SK-MEL-5 (cell line): ENCODE results near the gene ALOX12B. TPM values are rescaled to one million over a fixed set of nuclear protein-coding genes. Genes with fewer than 3 reads are reported as not detected.
"Not testable (repeated sequence)": the region's sequence is repeated elsewhere in the genome, so short reads cannot be mapped to it uniquely, and the experiment has no call there.

Experiments used
- DNase-seq: peaks from one replicate; pipeline ENCODE4 v3.0.0-alpha.2; 2016; ENCODE audit warnings: low read depth, low spot score
- in situ Hi-C: cut with HindIII; loops from 2 replicates; pipeline ENCODE4 v1.10.0; 2016; ENCODE audit warnings: low sequenced_read_pairs, high pct_unique_total_duplicates, low pct_unique_long_range_greater_than_20kb
- total RNA-seq: library from RNA; depleted of rRNA; stranded (reverse); fragments of >200 nt; shearing (Covaris generic); gene quantifications from 2 replicates; pipeline ENCODE4 v1.2.3, GENCODE V29; 2014

Gene ALOX12B
- total RNA-seq, 1 experiment from 2014 or later: 0.21 TPM

- DNase-seq: peak; percentile 89
- in situ Hi-C loops: no loop called here
Measured at GRCh38 chr17:8120520-8121406, 33.2 kb upstream of the ALOX12B start.

- DNase-seq: peak; percentile 96
- in situ Hi-C loops: no loop called here
Measured at GRCh38 chr17:8119581-8120519, 32.3 kb upstream of the ALOX12B start.

- peak; percentile 93 for DNase-seq
- in situ Hi-C loops: no loop called here
Measured at GRCh38 chr17:8118769-8119580, 31.5 kb upstream of the ALOX12B start.

GRCh38 chr17:8117980-8118768 is 30.7 kb upstream of the ALOX12B start, which contains the start of gene ALOXE3:
Gene ALOXE3 (minus strand): TSS chr17:8118514. CDS start chr17:8117990, 524 bp downstream.
- in situ Hi-C loops: no loop called here
- DNase-seq: no peak

GRCh38 chr17:8117367-8117979 is 30.0 kb upstream of the ALOX12B start:
- DNase-seq: no peak
- in situ Hi-C loops: no loop called here

- in situ Hi-C loops: no loop called here
- DNase-seq: no peak
Measured at GRCh38 chr17:8116776-8117175, 29.3 kb upstream of the ALOX12B start.

GRCh38 chr17:8110907-8111306 is 23.4 kb upstream of the ALOX12B start:
- in situ Hi-C loops: no loop called here
- no peak for DNase-seq

- in situ Hi-C loops: no loop called here
- DNase-seq: no peak
Measured at GRCh38 chr17:8110456-8110804, 22.9 kb upstream of the ALOX12B start.

- in situ Hi-C loops: no loop called here
- DNase-seq: peak; percentile 59
Measured at GRCh38 chr17:8109661-8110455, 22.3 kb upstream of the ALOX12B start.

- in situ Hi-C loops: no loop called here
- DNase-seq: no peak
Measured at GRCh38 chr17:8108972-8109660, 21.6 kb upstream of the ALOX12B start.

GRCh38 chr17:8106980-8107379 is 19.5 kb upstream of the ALOX12B start:
- in situ Hi-C loops, DNase-seq: not testable (repeated sequence)

- in situ Hi-C loops: no loop called here
- DNase-seq: no peak
Measured at GRCh38 chr17:8105957-8106398, 18.5 kb upstream of the ALOX12B start.

- DNase-seq: no peak
- in situ Hi-C loops: no loop called here
Measured at GRCh38 chr17:8104911-8105310, 17.4 kb upstream of the ALOX12B start.

- in situ Hi-C loops: no loop called here
- no peak for DNase-seq
Measured at GRCh38 chr17:8103549-8103948, 16.0 kb upstream of the ALOX12B start.

GRCh38 chr17:8101721-8102120 is 14.2 kb upstream of the ALOX12B start:
- DNase-seq: no peak
- in situ Hi-C loops: no loop called here
